Suprapubic skin (tissue), 4 donors: ENCODE measurements around the gene GADD45G. TPM values are rescaled to one million over a fixed set of nuclear protein-coding genes. Genes with fewer than 3 reads are reported as not detected.

ENCODE experiments used
- DNase-seq, 2 donors: peaks; one replicate each; pipeline ENCODE4 v3.0.0-alpha.2; 2019; ENCODE audit warnings: low spot score in 2 of 2
- H3K27ac ChIP-seq: fragments of 200-600 bp; sonication (generic); one replicate; pipeline ENCODE4 v1.5.1; 2019
- H3K27me3 ChIP-seq: fragments of 200-600 bp; sonication (generic); one replicate; pipeline ENCODE4 v1.5.1; 2019
- H3K36me3 ChIP-seq: fragments of 200-600 bp; sonication (generic); one replicate; pipeline ENCODE4 v1.5.1; 2019
- H3K4me1 ChIP-seq: fragments of 200-600 bp; sonication (generic); one replicate; pipeline ENCODE4 v1.5.1; 2019
- H3K4me3 ChIP-seq: fragments of 200-600 bp; sonication (generic); one replicate; pipeline ENCODE4 v1.5.1; 2019; ENCODE audit warnings: mild to moderate bottlenecking
- H3K9me3 ChIP-seq: fragments of 200-600 bp; sonication (generic); one replicate; pipeline ENCODE4 v1.5.1; 2019
- CTCF ChIP-seq, 2 donors: fragments of 200-600 bp in 1 of 2; fragments of 450-650 bp in 1 of 2; sonication (generic) in 1 of 2; IDR thresholded peaks; one replicate each; pipeline ENCODE4 v1.5.1; 2016 to 2019; ENCODE audit warnings: antibody characterized with exemption in 2 of 2, mild to moderate bottlenecking in 1 of 2, moderate library complexity in 1 of 2
- EP300 ChIP-seq: sonication (generic); formaldehyde crosslinking; IDR thresholded peaks from one replicate; pipeline ENCODE4 v1.6.1; 2017; ENCODE audit warnings: antibody characterized with exemption
- POLR2A ChIP-seq, 2 donors: fragments of 450-650 bp; IDR thresholded peaks; one replicate each; pipeline ENCODE4 v1.6.1; 2017; ENCODE audit warnings: antibody characterized with exemption in 2 of 2, mild to moderate bottlenecking in 2 of 2, moderate library complexity in 2 of 2
- POLR2AphosphoS5 ChIP-seq, 3 donors: sonication (generic); formaldehyde crosslinking; IDR thresholded peaks; one replicate each; pipeline ENCODE4 v1.6.1; 2017; ENCODE audit warnings: antibody characterized with exemption in 3 of 3
- WGBS: methylation state at CpG from one replicate; pipeline ENCODE4 v1.1.5; 2018; 5-methylcytosine and 5-hydroxymethylcytosine counted together
- total RNA-seq, 4 donors: library from RNA; depleted of rRNA; stranded (reverse); fragments of >200 nt; gene quantifications; one replicate each; pipeline ENCODE4 v1.1.0, GENCODE V29; 2016

Gene GADD45G
- total RNA-seq, 4 donors from 2014 or later = 4.6 to 9.7 (median 6.2) TPM

GRCh38 chr9:89612566-89613278 is 7.9 kb downstream of the GADD45G start:
- Histone ChIP-seq H3K27ac (no peak overlapping the region), H3K4me3 (no peak overlapping the region), H3K9me3 (no peaks in the 10 kb centered on the region), H3K36me3 (no peaks in the 10 kb centered on the region), H3K27me3 (no peaks in the 10 kb centered on the region), H3K4me1 (peaks cover 2% of the 10 kb centered on the region)
- DNase-seq = no peak
- TF ChIP-seq EP300 (no peak), POLR2AphosphoS5 (IDR thresholded peaks at IDR 0.05) (no peak), CTCF (IDR thresholded peaks at IDR 0.05) (no peak), POLR2A (IDR thresholded peaks at IDR 0.05) (no peak)
- 97% methylated on average over 16 of the region's 17 CpGs for WGBS

- Histone ChIP-seq H3K27ac (no peak overlapping the region), H3K4me3 (no peak overlapping the region), H3K4me1 (no peaks in the 10 kb centered on the region), H3K36me3 (no peaks in the 10 kb centered on the region), H3K27me3 (no peaks in the 10 kb centered on the region), H3K9me3 (no peaks in the 10 kb centered on the region)
- no peak for DNase-seq
- TF ChIP-seq CTCF (IDR thresholded peaks at IDR 0.05) (no peak), POLR2A (IDR thresholded peaks at IDR 0.05) (no peak), POLR2AphosphoS5 (IDR thresholded peaks at IDR 0.05) (no peak), EP300 (no peak)
- WGBS = 86% methylated on average over 9 of the region's 10 CpGs
Observed at GRCh38 chr9:89613912-89614892, 9.4 kb downstream of the GADD45G start.

- Histone ChIP-seq H3K36me3 (no peaks in the 10 kb centered on the region), H3K4me1 (no peaks in the 10 kb centered on the region), H3K27me3 (no peaks in the 10 kb centered on the region), H3K9me3 (no peaks in the 10 kb centered on the region), H3K27ac (no peak overlapping the region), H3K4me3 (no peak overlapping the region)
- TF ChIP-seq POLR2AphosphoS5 (IDR thresholded peaks at IDR 0.05) = no peak
- TF ChIP-seq EP300 = no peak
- no peak for TF ChIP-seq CTCF (IDR thresholded peaks at IDR 0.05)
- TF ChIP-seq POLR2A (IDR thresholded peaks at IDR 0.05) = no peak
- 90% methylated on average over 2 of the region's 2 CpGs for WGBS
- DNase-seq = no peak
Observed at GRCh38 chr9:89615661-89616060, 10.8 kb downstream of the GADD45G start.

GRCh38 chr9:89616411-89616810 is 11.6 kb downstream of the GADD45G start:
- H3K27ac ChIP-seq = no peak overlapping the region
- no peaks in the 10 kb centered on the region for H3K27me3 ChIP-seq
- no peaks in the 10 kb centered on the region for H3K36me3 ChIP-seq
- DNase-seq = no peak
- no peaks in the 10 kb centered on the region for H3K9me3 ChIP-seq
- H3K4me3 ChIP-seq = no peak overlapping the region
- no peaks in the 10 kb centered on the region for H3K4me1 ChIP-seq
- WGBS = 94% methylated on average over 6 of the region's 9 CpGs
- TF ChIP-seq CTCF (IDR thresholded peaks at IDR 0.05) (no peak), POLR2AphosphoS5 (IDR thresholded peaks at IDR 0.05) (no peak), EP300 (no peak), POLR2A (IDR thresholded peaks at IDR 0.05) (no peak)

- no peak overlapping the region for H3K27ac ChIP-seq
- no peaks in the 10 kb centered on the region for H3K27me3 ChIP-seq
- WGBS = 100% methylated on average over 1 of the region's 2 CpGs
- TF ChIP-seq POLR2A (IDR thresholded peaks at IDR 0.05) (no peak), CTCF (IDR thresholded peaks at IDR 0.05) (no peak), POLR2AphosphoS5 (IDR thresholded peaks at IDR 0.05) (no peak), EP300 (no peak)
- no peak for DNase-seq
- no peaks in the 10 kb centered on the region for H3K9me3 ChIP-seq
- no peaks in the 10 kb centered on the region for H3K36me3 ChIP-seq
- no peak overlapping the region for H3K4me3 ChIP-seq
- peaks cover 4% of the 10 kb centered on the region for H3K4me1 ChIP-seq
Observed at GRCh38 chr9:89617978-89618377, 13.2 kb downstream of the GADD45G start.
